Lower lobe of right lung (tissue), 2 donors: ENCODE data around the gene RHCE. TPM values are rescaled to one million over a fixed set of nuclear protein-coding genes. Genes with fewer than 3 reads are reported as not detected.
"Not testable (repeated sequence)": the region's sequence is repeated elsewhere in the genome, so short reads cannot be mapped to it uniquely, and the experiment has no call there.

Source experiments
- ATAC-seq, 2 donors: fragments of 200-7000 bp; cut with Tn5 transposase; one replicate each; pipeline ENCODE4 v1.9.1; 2020 to 2022; ENCODE audit warnings: mild to moderate bottlenecking in 2 of 2, moderate library complexity in 2 of 2
- DNase-seq: peaks from one replicate; pipeline ENCODE4 v3.0.0-alpha.2; 2020
- H3K27ac ChIP-seq: fragments of 200-600 bp; one replicate; pipeline ENCODE4 v1.8.0; 2022
- H3K27me3 ChIP-seq: fragments of 200-600 bp; one replicate; pipeline ENCODE4 v1.8.0; 2022; ENCODE audit warnings: low read depth
- H3K36me3 ChIP-seq: fragments of 200-600 bp; one replicate; pipeline ENCODE4 v1.8.0; 2022; ENCODE audit warnings: mild to moderate bottlenecking
- H3K4me1 ChIP-seq: fragments of 200-600 bp; one replicate; pipeline ENCODE4 v1.8.0; 2022
- H3K4me3 ChIP-seq: fragments of 200-600 bp; one replicate; pipeline ENCODE4 v1.8.0; 2022; ENCODE audit warnings: mild to moderate bottlenecking
- H3K9me3 ChIP-seq: fragments of 200-600 bp; one replicate; pipeline ENCODE4 v1.8.0; 2022
- CTCF ChIP-seq: fragments of 200-600 bp; IDR thresholded peaks from one replicate; pipeline ENCODE4 v1.8.0; 2022; ENCODE audit warnings: antibody characterized with exemption, mild to moderate bottlenecking
- intact Hi-C: fragments of 100-400 bp; cut with DNase I; formaldehyde crosslinking; loops from one replicate; pipeline ENCODE4 v1.11.0; 2022
- total RNA-seq: library from RNA; stranded (reverse); fragmentation: NEBNext Ultra II Directional; extraction: Animal tissue kit (Norgen Biotek cat#: 25700); gene quantifications from one replicate; pipeline ENCODE4 v1.2.1, GENCODE V29; 2021
- donor health status: DM: no; HTN: yes; CAD: no; lungs with severe emphysema.

RHCE gene
- total RNA-seq, 1 donor from 2014 or later: 0.65 TPM

GRCh38 chr1:25343872-25344271 is 76.8 kb downstream of the RHCE start:
- H3K9me3 ChIP-seq: no peaks in the 10 kb centered on the region
- no peaks in the 10 kb centered on the region for H3K27me3 ChIP-seq
- no peak overlapping the region for H3K27ac ChIP-seq
- peaks cover 20% of the 10 kb centered on the region for H3K4me1 ChIP-seq
- no peak for DNase-seq
- TF ChIP-seq CTCF: no peak
- ATAC-seq: no peak
- peaks cover 61% of the 10 kb centered on the region for H3K36me3 ChIP-seq
- H3K4me3 ChIP-seq: no peak overlapping the region
- intact Hi-C loops: no loop called here

GRCh38 chr1:25342846-25343245 is 77.8 kb downstream of the RHCE start:
- H3K36me3 ChIP-seq: peaks cover 51% of the 10 kb centered on the region

GRCh38 chr1:25341746-25342145 is 78.9 kb downstream of the RHCE start:
- Histone ChIP-seq H3K36me3 (peaks cover 41% of the 10 kb centered on the region), H3K4me3 (no peak overlapping the region), H3K4me1 (peaks cover 20% of the 10 kb centered on the region), H3K9me3 (no peaks in the 10 kb centered on the region), H3K27ac (no peak overlapping the region), H3K27me3 (no peaks in the 10 kb centered on the region)
- no peak for TF ChIP-seq CTCF
- DNase-seq: no peak
- intact Hi-C loops: no loop called here
- no peak for ATAC-seq

More at GRCh38 chr1:25342846-25343245, 77.8 kb downstream of the RHCE start:
- ATAC-seq (no peak), DNase-seq (no peak)
- intact Hi-C loops: no loop called here
- TF ChIP-seq CTCF: no peak
- H3K9me3 ChIP-seq: no peaks in the 10 kb centered on the region
- no peak overlapping the region for H3K27ac ChIP-seq
- H3K4me1 ChIP-seq: peaks cover 20% of the 10 kb centered on the region
- H3K4me3 ChIP-seq: no peak overlapping the region
- H3K27me3 ChIP-seq: no peaks in the 10 kb centered on the region

- Histone ChIP-seq H3K9me3 (no peaks in the 10 kb centered on the region), H3K27me3 (no peaks in the 10 kb centered on the region), H3K36me3 (peaks cover 15% of the 10 kb centered on the region), H3K4me3 (peak overlapping the region; percentile 94), H3K4me1 (peaks cover 20% of the 10 kb centered on the region), H3K27ac (peak overlapping the region; percentile 95)
- intact Hi-C loops: no loop called here
- DNase-seq (no peak), ATAC-seq (no peak)
- TF ChIP-seq CTCF: no peak
These were observed 81.6 kb downstream of the RHCE start for GRCh38 chr1:25338986-25339385.

- no peaks in the 10 kb centered on the region for H3K9me3 ChIP-seq
- DNase-seq: peak; percentile 92
- peak within 1 kb of the TSS; percentile 94 for H3K4me3 ChIP-seq
- intact Hi-C loops: no loop called here
- ATAC-seq: peak; percentile 98 to 100
- no peaks in the 10 kb centered on the region for H3K27me3 ChIP-seq
- no peak for TF ChIP-seq CTCF
- peak within 1 kb of the TSS; percentile 95 for H3K27ac ChIP-seq
- peaks cover 9% of the 10 kb centered on the region for H3K36me3 ChIP-seq
- peaks cover 20% of the 10 kb centered on the region for H3K4me1 ChIP-seq
These were observed 82.2 kb downstream of the RHCE start, which contains the start of gene TMEM50A for GRCh38 chr1:25338188-25338981. TSS of gene TMEM50A (plus strand) at chr1:25338334. CDS start at chr1:25340487, 2,153 bp downstream.

GRCh38 chr1:25337483-25338187 is 83.0 kb downstream of the RHCE start:
- peaks cover 20% of the 10 kb centered on the region for H3K4me1 ChIP-seq
- DNase-seq (peak; percentile 46), ATAC-seq (peak; percentile 85 to 87)
- H3K4me3 ChIP-seq: peak overlapping the region; percentile 94
- intact Hi-C loops, H3K27me3 ChIP-seq, H3K9me3 ChIP-seq, H3K36me3 ChIP-seq: not testable (repeated sequence)
- peak overlapping the region; percentile 95 for H3K27ac ChIP-seq
